ENCODE data around the gene LMLN. TPM values are rescaled to one million over a fixed set of nuclear protein-coding genes. Genes with fewer than 3 reads are reported as not detected.

Gene LMLN
- total and polyA plus RNA-seq, 2 of the 8 experiments (the other 6 are each of a cell fraction or from before 2014, with no cell fraction given) = 3.9 to 5.0 TPM

GRCh38 chr3:198025644-198026043 is 65.6 kb downstream of the LMLN start:
- H3K9ac ChIP-seq (replicated peaks in 1 of 4; ENCODE audit: extremely low read depth in 1 of 4, low read depth in 3 of 4, low read length in 3 of 4) = no peak overlapping the region
- no peak overlapping the region for H4K5ac ChIP-seq (ENCODE audit: insufficient read length, low read depth, low read length)
- H3K27ac ChIP-seq (ENCODE audit: low read depth, low read length) = no peak overlapping the region
- no peak overlapping the region for H3K18ac ChIP-seq (ENCODE audit: extremely low read depth, low read length)
- no peak overlapping the region for H2BK12ac ChIP-seq (ENCODE audit: low read depth, low read length)
- H2AK5ac ChIP-seq (ENCODE audit: low read depth, low read length) = no peak overlapping the region
- H3K9me3 ChIP-seq (ENCODE audit: insufficient read depth in 2 of 2, low read depth in 1 of 2, low read length in 1 of 2) = no peaks in the 10 kb centered on the region
- no peak overlapping the region for H4K8ac ChIP-seq (ENCODE audit: extremely low read depth, insufficient read depth, low read length)
- no peak for FAIRE-seq
- no peak overlapping the region for H3K4me3 ChIP-seq (ENCODE audit: extremely low read depth in 1 of 4, insufficient read depth in 2 of 4, low read depth in 3 of 4, low read length in 4 of 4)
- H3K23ac ChIP-seq (ENCODE audit: insufficient read length) = no peak overlapping the region
- no peak overlapping the region for H4K91ac ChIP-seq (replicated peaks; ENCODE audit: insufficient read length, low read length)
- no peaks in the 10 kb centered on the region for H3K4me1 ChIP-seq (replicated peaks in 1 of 4; ENCODE audit: control insufficient read depth in 3 of 4, insufficient read depth in 4 of 4, low read length in 3 of 4)
- H2BK120ac ChIP-seq (replicated peaks; ENCODE audit: low read depth, low read length) = no peak overlapping the region
- H3K4ac ChIP-seq (replicated peaks; ENCODE audit: insufficient read length, low read depth, low read length) = no peak overlapping the region
- no peak overlapping the region for H2BK15ac ChIP-seq (ENCODE audit: low read length)
- no peaks in the 10 kb centered on the region for H4K20me1 ChIP-seq (replicated peaks in 1 of 2; ENCODE audit: control insufficient read depth in 1 of 2, insufficient read depth in 2 of 2, low read length in 2 of 2)
- CTCF ChIA-PET (ENCODE audit: partially characterized antibody) = interaction anchor here (1.4 kb wide), 1 partner anchor 55 kb away, joined by 4 read pairs; no protein-coding TSS in a partner anchor
- no peak for DNase-seq (ENCODE audit: low read depth in 1 of 2, low spot score in 2 of 2)
- H3K56ac ChIP-seq (replicated peaks; ENCODE audit: insufficient read length, low read depth, low read length) = no peak overlapping the region
- H3K79me1 ChIP-seq (ENCODE audit: low read depth, low read length) = no peaks in the 10 kb centered on the region
- no peak overlapping the region for H3K14ac ChIP-seq (ENCODE audit: insufficient read length)
- no peak overlapping the region for H2AFZ ChIP-seq (ENCODE audit: low read length)
- no peaks in the 10 kb centered on the region for H3K27me3 ChIP-seq (replicated peaks in 1 of 4; ENCODE audit: control insufficient read depth in 3 of 4, extremely low read depth in 1 of 4, insufficient read depth in 3 of 4, low read length in 3 of 4)
- POLR2A ChIA-PET (ENCODE audit: partially characterized antibody) = no interaction called here
- H3K36me3 ChIP-seq (ENCODE audit: control insufficient read depth in 2 of 4, insufficient read depth in 4 of 4, low read length in 3 of 4) = no peaks in the 10 kb centered on the region
- no peaks in the 10 kb centered on the region for H3K23me2 ChIP-seq (ENCODE audit: low read depth, low read length)
- H3K79me2 ChIP-seq (ENCODE audit: control insufficient read depth in 1 of 2, insufficient read depth in 2 of 2, low read length in 2 of 2) = no peaks in the 10 kb centered on the region
- 91% methylated on average over 8 of the region's 8 CpGs; no CpG with 5 or more reads in 1 of the 2 experiments for WGBS, 2 experiments (ENCODE audit: extremely low coverage in 1 of 2, insufficient coverage in 1 of 2, insufficient read length in 1 of 2, insufficient replicate concordance in 2 of 2, low coverage in 1 of 2, low lambda C conversion rate in 2 of 2, missing lambda C conversion rate in 1 of 2)
- no peak overlapping the region for H2BK5ac ChIP-seq (ENCODE audit: low read depth, low read length)
- no peak overlapping the region for H3K4me2 ChIP-seq (ENCODE audit: insufficient read depth in 1 of 2, low read depth in 2 of 2, low read length in 2 of 2)
- H2BK20ac ChIP-seq (ENCODE audit: low read length) = no peak overlapping the region
- TF ChIP-seq JUN (IDR thresholded peaks at IDR 0.05; ENCODE audit: low read depth, low read length) = no peak
- TF ChIP-seq MAX (IDR thresholded peaks at IDR 0.05) = no peak
- no peak for TF ChIP-seq BRCA1 (IDR thresholded peaks at IDR 0.05; ENCODE audit: low read depth, low read length)
- no peak for TF ChIP-seq CTBP2 (IDR thresholded peaks at IDR 0.05; ENCODE audit: borderline replicate concordance, insufficient read depth, insufficient read length, low read length)
- TF ChIP-seq HDAC6 (IDR thresholded peaks at IDR 0.05; ENCODE audit: low read depth, low read length) = no peak
- TF ChIP-seq HDAC2 (IDR thresholded peaks at IDR 0.05; ENCODE audit: borderline replicate concordance in 1 of 2, low read depth in 2 of 2, low read length in 2 of 2) = no peak
- TF ChIP-seq CBX8 (IDR thresholded peaks at IDR 0.05; ENCODE audit: borderline replicate concordance, low read depth, low read length) = no peak
- no peak for TF ChIP-seq GABPA (IDR thresholded peaks at IDR 0.05; ENCODE audit: borderline replicate concordance, insufficient read depth, low read length)
- TF ChIP-seq CEBPB (IDR thresholded peaks at IDR 0.05; ENCODE audit: low read depth, low read length) = no peak
- TF ChIP-seq RAD21 (IDR thresholded peaks at IDR 0.05 in 1 of 2, conservative IDR thresholded peaks at IDR 0.05 in 1 of 2; ENCODE audit: low read depth in 2 of 2, low read length in 2 of 2) = no peak
- no peak for TF ChIP-seq BACH1 (IDR thresholded peaks at IDR 0.05; ENCODE audit: low read length)
- no peak for TF ChIP-seq TEAD4 (IDR thresholded peaks at IDR 0.05; ENCODE audit: low read depth, low read length)
- TF ChIP-seq CHD2 (IDR thresholded peaks at IDR 0.05; ENCODE audit: low read length) = no peak

Data from H1 (cell line).